GM19468 (cell line): ENCODE data around the gene RTCA.
"Not testable (repeated sequence)": the region's sequence is repeated elsewhere in the genome, so short reads cannot be mapped to it uniquely, and the experiment has no call there.

ENCODE experiments used
- ATAC-seq: cut with Tn5 transposase; IDR thresholded peaks from one replicate; pipeline ENCODE4 v1.9.1; 2021; ENCODE audit warnings: mild to moderate bottlenecking, moderate library complexity, moderate number of reproducible peaks; ENCODE audit not compliant: unreplicated experiment; ENCODE audit errors: extremely low read depth

RTCA gene

GRCh38 chr1:100339735-100340134 lies 73.7 kb downstream of the RTCA start:
- ATAC-seq, result not testable (repeated sequence)

- no peak for ATAC-seq
These were observed 74.5 kb downstream of the RTCA start for GRCh38 chr1:100340494-100340893.

- no peak for ATAC-seq
These were observed 76.3 kb downstream of the RTCA start for GRCh38 chr1:100342348-100342747.
